Cardiac fibroblast (primary cell): ENCODE data around the gene TMX4.

ENCODE experiments used
- DNase-seq, 2 donors: peaks; one replicate each; pipeline versions ENCODE4 v3.0.0 to v3.0.0-alpha.2; 2010; ENCODE audit warnings: low read depth in 2 of 2
- H3K4me3 ChIP-seq, 2 donors: replicated peaks in 1 of 2; 1 replicate in 1 of 2; 2 replicates in 1 of 2; pipeline ENCODE4 v1.5.1; 2011; ENCODE audit warnings: low read depth in 2 of 2, low read length in 2 of 2, mild to moderate bottlenecking in 2 of 2, moderate library complexity in 1 of 2
- TF ChIP-seq, protein P1 (sequence below): IDR thresholded peaks from one replicate; pipeline ENCODE4 v1.5.1; 2011; ENCODE audit warnings: low read depth, mild to moderate bottlenecking, low read length, inconsistent platforms

The TMX4 gene

DNA sequence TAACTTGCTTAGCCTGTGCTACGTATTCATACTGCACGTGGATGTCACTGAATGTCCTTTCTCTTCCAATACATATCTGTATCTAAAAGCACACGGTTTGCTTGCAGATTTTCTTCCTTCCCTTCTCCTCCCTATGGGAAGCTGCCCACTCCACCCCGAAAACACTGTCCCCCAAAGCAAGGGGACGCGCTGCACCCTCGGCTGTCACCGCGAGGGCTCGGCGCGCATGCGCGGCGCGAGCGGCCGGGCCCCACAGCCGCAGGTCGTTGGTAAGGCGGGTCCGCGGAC is 659 bp downstream of the TMX4 start:
- TF ChIP-seq, protein P1, sequence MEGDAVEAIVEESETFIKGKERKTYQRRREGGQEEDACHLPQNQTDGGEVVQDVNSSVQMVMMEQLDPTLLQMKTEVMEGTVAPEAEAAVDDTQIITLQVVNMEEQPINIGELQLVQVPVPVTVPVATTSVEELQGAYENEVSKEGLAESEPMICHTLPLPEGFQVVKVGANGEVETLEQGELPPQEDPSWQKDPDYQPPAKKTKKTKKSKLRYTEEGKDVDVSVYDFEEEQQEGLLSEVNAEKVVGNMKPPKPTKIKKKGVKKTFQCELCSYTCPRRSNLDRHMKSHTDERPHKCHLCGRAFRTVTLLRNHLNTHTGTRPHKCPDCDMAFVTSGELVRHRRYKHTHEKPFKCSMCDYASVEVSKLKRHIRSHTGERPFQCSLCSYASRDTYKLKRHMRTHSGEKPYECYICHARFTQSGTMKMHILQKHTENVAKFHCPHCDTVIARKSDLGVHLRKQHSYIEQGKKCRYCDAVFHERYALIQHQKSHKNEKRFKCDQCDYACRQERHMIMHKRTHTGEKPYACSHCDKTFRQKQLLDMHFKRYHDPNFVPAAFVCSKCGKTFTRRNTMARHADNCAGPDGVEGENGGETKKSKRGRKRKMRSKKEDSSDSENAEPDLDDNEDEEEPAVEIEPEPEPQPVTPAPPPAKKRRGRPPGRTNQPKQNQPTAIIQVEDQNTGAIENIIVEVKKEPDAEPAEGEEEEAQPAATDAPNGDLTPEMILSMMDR = peak; percentile 7
- peak overlapping the region; percentile 62 to 81 for H3K4me3 ChIP-seq
- peak; percentile 59 to 65 for DNase-seq

DNA sequence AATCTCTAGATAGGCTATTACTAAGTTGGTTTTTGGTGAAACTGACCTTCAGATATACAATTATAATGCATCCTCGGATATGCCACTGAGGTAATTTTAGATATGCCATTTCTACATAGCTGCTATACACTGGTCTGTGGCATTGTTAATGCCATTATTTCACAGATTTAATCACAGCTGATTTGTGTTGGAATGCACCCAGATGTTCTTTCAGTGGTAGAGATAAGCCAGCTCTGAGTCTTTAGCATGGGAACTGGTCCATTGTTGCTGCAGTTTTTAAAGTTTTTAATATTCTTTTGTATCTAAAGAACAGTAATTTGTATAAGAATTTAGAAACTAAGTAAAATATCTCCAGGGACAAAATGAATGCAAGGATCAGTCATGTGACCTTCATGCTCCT is 6.8 kb downstream of the TMX4 start:
- no peak overlapping the region for H3K4me3 ChIP-seq
- DNase-seq = peak in 1 of 2 donors; percentile 17
- TF ChIP-seq, protein P1 = no peak

DNA sequence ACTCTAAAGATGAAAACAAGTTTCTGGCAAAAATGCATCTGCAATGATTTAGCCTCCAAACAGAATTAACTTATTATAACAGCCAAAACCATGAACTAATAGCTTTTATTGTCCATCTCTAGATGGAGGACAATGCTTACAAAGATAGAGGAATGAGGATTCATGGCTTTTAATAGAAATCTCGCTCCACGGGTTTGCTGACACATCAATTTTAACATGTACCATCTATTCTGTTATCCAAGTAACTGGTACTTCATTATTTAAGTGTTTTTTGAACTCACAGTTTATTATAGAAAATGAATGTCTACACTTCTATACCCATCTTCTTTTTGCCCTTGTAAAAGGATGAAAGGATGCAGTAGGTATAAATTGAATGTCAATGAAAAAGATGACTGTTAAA is 10.8 kb downstream of the TMX4 start:
- no peak for DNase-seq
- TF ChIP-seq, protein P1 = no peak
- H3K4me3 ChIP-seq = no peak overlapping the region

DNA sequence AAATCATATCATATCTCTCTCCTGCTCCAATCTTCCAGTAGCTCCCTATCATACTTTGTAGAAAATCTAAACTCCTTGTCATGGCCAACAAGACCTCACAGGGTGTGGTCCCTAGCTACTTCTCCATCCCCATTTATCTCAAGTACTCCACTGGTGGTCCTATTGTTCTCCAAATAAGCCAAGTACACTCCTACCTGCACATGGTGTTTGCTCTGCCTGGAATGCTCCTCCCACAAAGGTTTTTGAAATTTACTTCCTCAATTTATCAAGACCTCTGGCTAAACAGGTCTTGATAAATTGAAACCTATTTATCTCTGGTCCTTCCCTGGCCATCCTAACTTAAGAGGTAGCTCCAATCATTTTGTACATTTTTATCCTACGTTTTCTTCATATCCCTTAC is 12.1 kb downstream of the TMX4 start:
- TF ChIP-seq, protein P1 = no peak
- H3K4me3 ChIP-seq = no peak overlapping the region
- DNase-seq = no peak

DNA sequence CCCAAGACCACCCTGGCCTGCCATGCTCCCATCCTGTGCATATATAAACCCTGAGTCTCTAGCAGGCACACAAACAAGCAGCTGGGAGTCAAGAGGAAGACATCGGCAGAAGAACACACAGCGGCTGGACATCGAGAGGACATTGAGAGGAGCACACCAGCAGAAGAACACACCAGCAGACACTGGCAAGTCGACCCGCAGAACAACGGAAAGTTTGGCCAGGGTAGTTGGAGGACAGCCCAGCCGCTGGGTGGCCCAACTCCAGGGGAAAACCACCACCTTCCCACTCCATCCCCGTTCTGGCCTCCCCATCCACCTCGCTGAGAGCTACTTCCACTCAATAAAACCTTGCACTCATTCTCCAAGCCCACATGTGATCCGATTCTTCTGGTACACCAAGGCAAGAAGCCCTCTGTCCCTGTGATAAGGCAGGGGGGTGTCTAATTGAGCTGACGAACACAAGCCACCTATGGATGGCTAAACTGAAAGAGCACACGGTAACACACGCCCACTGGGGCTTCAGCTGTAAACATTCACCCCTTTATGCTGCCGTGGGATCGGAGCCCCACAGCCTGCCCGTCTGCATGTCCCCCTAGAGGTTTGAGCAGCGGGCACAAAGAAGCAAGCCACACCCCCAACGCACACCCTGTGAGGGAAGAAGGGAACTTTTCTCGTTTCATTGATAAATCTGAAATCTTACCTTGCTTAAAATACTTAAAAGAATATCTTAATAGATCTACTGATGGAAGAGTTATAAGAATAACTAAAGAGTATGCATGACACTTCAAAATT is 13.8 kb downstream of the TMX4 start:
- DNase-seq = no peak
- TF ChIP-seq, protein P1 = no peak
- no peak overlapping the region for H3K4me3 ChIP-seq

- DNase-seq = no peak
- no peak overlapping the region for H3K4me3 ChIP-seq
Observed at GRCh38 chr20:8005033-8005432, 14.5 kb downstream of the TMX4 start.

More at GRCh38 chr20:8005033-8005432, 14.5 kb downstream of the TMX4 start:
- TF ChIP-seq, protein P1 = no peak
